Left ventricle myocardium superior (tissue), 1 donor: Measurements from ENCODE around the gene ELMO1. TPM values are rescaled to one million over a fixed set of nuclear protein-coding genes. Genes with fewer than 3 reads are reported as not detected.
A peak's percentile ranks its signal among the peaks of the same experiment; 100 is the strongest.

Source experiments
- ATAC-seq: fragments of 200-7000 bp; cut with Tn5 transposase; one replicate; pipeline ENCODE4 v1.9.1; 2020; ENCODE audit warnings: mild to moderate bottlenecking, moderate library complexity
- DNase-seq: peaks from one replicate; pipeline ENCODE4 v3.0.0-alpha.2; 2020
- intact Hi-C: fragments of 100-400 bp; cut with micrococcal nuclease; formaldehyde crosslinking; loops from one replicate; pipeline ENCODE4 v1.11.0; 2022
- total RNA-seq: library from RNA; stranded (reverse); fragmentation: NEBNext Ultra II Directional; extraction: Animal tissue kit (Norgen Biotek cat#: 25700); gene quantifications from one replicate; pipeline ENCODE4 v1.2.1, GENCODE V29; 2021
- donor health status: DM: no; HTN: yes; CAD: no; lungs with severe emphysema.

ELMO1 gene
- total RNA-seq, 1 donor from 2014 or later, result 13.0 TPM

DNA sequence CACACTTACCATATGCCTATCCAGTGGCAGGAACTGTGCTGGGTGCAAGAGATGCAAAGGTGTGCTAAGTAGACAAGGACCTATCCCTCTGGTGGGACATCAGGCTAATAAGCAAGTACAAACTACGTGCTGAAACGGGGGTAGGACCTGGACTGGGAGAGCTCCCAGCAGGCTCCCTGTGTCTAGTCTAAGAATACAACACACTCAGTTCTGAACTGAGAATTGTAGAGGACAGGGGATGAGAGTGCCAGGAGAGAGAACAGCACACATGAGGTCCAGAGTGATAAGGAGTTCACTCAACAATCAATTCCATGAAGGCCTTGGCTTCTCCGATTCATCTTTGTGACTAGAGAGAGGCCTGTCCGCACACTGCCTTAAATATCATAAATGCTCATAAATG is 253.7 kb downstream of the ELMO1 start:
- peak; percentile 62 for ATAC-seq
- intact Hi-C loops, result no loop called here
- DNase-seq, result no peak

DNA sequence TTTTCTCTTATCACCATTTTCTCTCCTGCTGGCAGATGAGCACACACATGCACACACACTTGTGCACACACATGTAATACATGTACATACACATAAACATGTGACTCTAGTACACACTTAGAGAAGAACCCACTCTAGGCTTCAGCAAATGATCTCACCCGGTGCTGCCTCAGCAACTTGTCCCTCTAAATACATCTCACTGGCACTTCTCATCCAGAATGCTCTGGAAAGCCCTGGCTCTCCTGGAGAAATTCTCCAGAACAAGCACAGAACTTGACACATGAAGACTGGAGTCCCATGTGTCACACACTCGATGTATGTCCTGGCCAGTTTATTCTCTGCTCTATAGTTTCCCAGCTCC is 254.9 kb downstream of the ELMO1 start:
- no peak for DNase-seq
- intact Hi-C loops, result no loop called here
- ATAC-seq, result peak; percentile 58

DNA sequence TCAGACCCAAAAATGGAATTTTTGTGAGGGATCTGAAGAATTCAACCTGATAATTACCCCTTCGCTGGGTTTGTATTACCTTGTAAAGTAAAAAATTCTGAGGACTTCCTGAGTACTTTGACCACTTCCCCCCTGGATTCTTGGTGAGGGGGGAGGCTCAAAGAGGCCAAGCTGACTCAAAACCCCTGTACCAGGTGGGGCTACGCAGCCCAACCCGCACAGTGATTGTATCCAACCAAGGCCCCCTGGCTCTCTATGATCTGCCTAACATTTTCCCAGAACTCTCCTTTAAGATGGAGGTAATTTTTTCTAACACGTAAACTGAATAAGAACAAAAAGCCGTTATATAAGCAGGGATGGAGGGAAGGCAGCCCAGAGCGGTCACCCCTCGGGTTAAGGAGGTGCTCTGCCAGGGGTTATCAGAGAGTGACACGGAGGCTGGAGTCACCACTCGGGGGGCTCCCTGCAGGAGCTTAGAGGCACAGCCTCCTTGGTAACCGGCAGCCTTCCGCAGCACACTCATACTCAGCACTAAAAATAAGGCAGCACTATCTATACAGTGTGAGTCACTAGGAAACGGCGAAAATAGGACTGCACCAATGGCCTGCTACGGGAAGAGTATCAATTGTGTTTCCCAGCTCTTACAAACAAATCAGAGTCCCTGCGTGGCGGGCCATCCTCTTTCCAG is 255.4 kb downstream of the ELMO1 start:
- peak; percentile 95 for ATAC-seq
- DNase-seq, result no peak
- intact Hi-C loops, result no loop called here

DNA sequence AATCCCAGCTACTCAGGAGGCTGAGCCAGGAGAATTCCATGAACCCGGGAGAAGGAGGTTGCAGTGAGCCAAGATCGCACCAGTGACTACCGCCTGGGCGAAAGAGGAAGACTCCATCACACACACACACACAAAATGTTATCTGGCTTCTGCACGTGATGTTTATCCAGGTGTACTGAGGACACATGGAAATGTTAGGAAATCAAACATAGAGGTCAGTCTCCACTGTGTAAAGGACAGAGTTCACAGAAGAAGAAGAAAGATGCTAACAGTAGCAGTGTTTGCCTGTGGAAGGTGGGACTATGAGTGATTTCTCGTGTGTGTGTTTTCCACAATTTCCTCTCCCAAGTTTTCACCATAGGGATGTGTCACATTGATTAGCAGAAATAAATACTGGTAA is 256.9 kb downstream of the ELMO1 start:
- DNase-seq, result no peak
- no peak for ATAC-seq
- intact Hi-C loops, result no loop called here

DNA sequence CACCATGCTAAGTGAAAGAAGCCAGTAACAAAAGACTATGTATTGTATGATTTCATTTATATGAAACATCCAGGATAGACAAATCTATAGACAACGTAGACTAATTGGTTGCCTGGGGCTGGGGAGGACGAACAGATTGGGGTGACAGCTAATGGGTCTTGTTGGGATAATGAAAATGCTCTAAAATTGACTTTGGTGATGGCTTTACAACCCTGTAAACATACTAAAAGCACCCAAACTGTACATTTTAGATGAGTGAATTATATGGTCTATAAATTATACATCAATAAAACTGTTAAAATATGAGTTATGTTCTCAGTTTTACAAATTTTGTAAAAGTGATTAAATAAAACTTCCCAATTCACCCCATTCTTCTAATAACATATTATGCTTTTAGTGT is 261.5 kb downstream of the ELMO1 start:
- intact Hi-C loops, result loop anchor here (10.0 kb wide), 1 partner anchor 702 kb away; no protein-coding TSS in a partner anchor
- ATAC-seq (no peak), DNase-seq (no peak)

DNA sequence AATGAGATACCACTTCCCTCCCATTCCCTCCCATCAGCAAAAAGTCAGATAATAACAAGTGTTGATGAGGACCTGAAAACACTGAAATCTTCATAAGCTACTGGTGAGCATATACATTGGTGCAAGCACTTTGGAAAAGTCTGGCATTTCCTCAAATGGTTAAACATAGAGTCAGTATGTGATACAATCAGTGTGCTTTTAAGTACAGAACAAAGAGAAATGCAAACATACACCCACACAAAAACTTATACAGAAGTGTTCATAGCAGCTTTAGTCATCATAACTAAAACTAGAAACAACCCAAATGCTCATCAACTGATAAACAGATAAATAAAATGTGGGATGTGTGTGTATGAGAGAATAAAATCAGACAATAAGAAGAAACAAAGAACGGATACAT is 261.9 kb downstream of the ELMO1 start:
- ATAC-seq (no peak), DNase-seq (no peak)
- intact Hi-C loops, result loop anchor here (10.0 kb wide), 1 partner anchor 702 kb away; no protein-coding TSS in a partner anchor

DNA sequence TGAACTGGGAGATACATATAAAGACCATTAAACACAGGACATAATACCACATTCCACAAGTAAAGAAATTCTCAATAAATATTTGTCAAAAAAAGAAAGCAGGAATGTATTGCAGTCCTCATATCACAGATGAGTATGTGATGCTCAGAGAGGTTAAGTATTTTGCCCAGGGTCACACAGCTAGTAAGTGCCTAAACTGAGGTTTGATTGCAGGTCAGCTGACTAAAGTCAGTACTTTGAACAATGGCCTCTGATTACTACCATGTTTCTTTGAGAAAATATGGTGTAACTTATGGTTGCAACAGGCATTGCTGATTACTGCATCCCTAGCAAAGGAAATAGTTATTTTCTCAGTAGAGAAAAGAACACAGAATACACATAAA is 267.1 kb downstream of the ELMO1 start:
- ATAC-seq (no peak), DNase-seq (no peak)
- intact Hi-C loops, result loop anchor here (5.0 to 10.0 kb wide), 3 partner anchors 194 to 697 kb away; no protein-coding TSS in a partner anchor

DNA sequence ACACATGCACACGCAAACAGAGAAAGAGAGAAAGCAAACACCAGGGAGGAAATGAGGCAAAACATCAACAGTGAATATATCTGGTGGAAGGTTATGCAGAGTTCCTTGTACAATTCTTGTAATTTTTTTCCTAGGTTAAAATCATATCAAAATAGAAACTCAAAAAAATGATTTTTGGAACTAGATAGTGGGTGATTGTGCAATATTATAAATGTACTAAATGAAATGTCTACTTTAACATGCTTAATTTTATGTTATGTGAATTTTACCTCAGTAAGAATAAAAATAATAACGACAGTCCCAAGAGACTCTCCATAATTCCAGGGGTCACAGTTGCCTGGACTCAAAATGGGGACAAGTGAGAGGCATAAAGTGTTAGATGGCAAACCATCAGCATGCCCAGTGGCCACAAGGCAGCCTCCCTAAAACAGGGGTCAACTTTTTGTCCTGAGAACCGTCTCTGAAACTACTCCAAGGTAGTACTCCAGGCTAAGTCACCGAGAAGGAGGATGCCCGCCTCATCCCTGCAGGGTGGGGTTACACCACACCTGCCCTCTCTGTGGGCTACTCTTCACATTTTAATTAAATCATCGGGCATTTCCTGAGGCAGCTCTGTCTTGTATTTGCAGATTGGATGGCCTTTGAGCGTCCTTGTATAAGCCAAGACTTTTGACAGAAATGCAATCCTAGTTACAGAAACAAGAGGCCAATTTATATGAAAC is 267.7 kb downstream of the ELMO1 start:
- no peak for ATAC-seq
- DNase-seq, result no peak
- intact Hi-C loops, result loop anchor here (5.0 to 10.0 kb wide), 3 partner anchors 194 to 696 kb away; no protein-coding TSS in a partner anchor

DNA sequence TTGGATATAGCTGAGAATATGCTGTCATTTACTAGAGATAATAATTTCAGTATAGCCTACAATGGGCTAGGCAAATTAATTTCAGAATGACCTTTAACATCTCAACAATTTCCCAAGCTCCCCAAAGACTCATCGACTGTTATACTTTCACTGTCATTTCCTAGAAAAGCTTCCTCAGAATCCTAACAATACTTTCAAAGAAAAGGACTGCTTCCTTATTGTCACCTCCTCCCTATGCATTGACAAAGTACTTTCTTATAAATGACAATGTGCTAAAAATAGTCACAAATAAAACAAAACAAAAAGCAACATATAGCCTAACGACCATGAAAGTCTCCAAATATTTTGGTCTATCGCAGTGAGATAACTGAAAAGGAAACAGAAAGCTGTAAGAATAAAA is 272.6 kb downstream of the ELMO1 start:
- ATAC-seq (no peak), DNase-seq (no peak)
- intact Hi-C loops, result no loop called here

DNA sequence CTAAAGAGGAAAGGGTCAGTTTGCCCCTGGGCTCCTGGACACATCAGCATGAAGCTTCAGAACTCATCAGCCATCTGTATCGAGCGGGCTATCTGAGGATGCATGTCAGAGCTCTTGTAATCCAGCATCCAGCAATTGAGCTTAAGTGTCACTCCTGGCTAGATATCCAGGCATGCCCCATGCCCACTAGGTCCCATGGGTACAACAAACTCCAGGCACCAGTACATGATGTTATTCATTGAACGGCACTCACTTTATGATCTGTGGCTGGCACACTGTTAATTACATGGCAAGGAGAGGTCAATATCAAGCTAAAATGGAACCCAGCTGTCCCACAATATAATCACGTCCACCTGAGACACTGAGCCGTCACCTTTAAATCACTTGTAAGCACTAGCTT is 274.2 kb downstream of the ELMO1 start:
- DNase-seq, result no peak
- intact Hi-C loops, result no loop called here
- no peak for ATAC-seq

DNA sequence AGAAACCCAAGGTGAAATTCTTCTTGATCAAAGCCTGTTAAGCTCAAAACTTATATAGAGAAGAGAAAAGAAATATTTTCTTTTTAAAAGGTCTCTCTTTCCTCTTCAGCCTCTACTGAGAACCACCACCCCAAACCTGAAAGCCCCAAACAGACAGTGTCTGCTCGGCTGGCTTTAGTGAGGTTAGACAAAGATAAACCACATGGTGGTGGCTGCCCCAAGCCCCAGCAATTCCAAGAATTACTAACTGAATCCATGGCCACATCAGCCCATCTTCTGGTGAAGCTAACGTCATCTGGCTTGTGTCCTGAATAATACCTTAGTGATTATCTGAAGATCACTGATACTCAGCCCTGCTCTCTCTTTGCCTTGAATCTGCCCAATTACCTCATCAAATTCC is 275.0 kb downstream of the ELMO1 start:
- intact Hi-C loops, result no loop called here
- DNase-seq, result no peak
- no peak for ATAC-seq

DNA sequence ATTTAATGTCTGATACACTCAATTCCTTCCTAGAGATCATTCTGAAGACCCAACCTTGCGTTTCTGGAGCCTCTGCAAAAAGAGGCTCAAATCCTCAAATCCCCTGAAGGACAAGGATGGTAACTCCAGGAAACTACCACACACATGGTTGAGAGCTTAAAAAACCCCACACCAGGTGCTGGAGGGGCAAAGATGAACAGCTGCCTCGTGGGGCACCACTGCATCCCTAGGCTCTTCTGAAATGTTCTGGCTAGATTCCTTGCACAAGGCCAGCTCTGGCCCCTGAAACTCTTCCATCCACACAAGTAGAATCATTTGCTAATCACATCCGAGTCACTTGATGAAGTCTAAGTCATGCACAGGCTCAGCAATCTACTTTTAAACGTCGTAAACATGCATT is 286.6 kb downstream of the ELMO1 start:
- intact Hi-C loops, result no loop called here
- ATAC-seq, result no peak
- no peak for DNase-seq

DNA sequence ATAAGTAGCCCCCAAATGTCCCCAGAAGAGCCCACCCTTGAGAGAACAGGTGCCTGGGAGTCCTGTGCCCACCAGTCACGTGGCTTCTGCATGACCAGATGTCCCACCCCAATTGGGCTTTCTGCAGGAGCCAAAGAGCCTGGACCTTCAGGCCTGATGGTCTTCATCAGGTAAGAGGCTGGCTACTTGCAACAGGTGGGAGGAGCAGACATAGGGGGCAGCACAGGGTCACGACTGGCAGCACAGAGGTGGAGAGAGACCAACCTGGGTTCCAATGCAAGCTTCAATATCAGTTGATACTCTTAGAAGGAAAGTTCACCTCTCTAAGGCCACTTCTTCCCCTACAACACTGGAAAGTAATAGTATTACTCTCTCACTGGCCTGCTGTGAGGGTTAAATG is 288.0 kb downstream of the ELMO1 start:
- DNase-seq, result no peak
- intact Hi-C loops, result no loop called here

DNA sequence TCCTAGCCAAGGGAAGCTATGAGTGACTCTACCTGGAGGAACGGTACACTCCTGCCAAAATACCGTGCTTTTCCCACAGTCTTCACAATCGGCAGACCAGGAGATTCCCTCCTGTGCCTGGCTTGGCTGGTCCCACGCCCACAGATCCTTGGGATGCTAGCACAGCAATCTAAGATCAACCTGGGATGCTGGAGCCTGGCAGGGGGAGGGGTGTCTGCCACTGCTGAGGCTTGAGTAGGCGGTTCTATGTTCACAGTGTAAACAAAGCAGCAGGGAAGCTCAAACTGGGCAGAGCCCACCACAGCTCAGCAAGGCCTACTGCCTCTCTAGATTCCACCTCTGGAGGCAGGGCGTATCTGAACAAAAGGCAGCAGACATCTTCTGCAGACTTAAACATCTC is 295.3 kb downstream of the ELMO1 start:
- DNase-seq (no peak), ATAC-seq (no peak)
- intact Hi-C loops, result no loop called here

More for the DNA sequence above, 288.0 kb downstream of the ELMO1 start:
- ATAC-seq, result no peak

DNA sequence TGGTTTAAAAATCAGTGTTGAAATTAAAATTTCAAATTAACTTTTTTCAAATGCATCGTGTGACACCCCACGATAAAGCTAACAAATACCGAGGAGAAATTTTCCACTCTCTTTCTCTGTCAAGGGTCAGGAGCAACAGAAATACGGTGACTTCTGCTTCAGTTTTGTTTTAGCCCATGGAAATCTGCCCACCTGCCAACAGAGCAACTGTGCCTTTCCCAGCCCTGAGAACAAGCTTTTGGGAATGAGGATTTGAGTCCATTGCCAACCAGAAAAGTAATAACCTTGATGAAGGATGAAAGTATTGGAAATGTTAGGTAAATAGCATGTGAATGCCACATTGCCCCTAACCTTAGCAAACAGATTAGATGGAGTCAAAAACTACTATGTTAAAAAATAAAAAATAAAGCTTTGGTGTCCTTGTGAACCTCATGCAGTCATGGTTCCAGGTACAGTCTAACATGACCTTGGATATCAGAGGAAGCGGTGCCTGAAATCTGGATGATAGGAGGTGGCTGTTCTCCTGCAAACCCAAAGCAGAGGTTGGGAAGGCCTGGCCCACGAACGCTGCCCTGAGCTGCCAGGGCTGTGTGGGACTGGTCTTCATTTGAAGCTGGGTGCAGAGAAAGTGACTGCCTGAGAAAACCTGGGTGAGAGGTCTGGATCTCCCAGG is 296.8 kb downstream of the ELMO1 start:
- no peak for ATAC-seq
- intact Hi-C loops, result no loop called here
- no peak for DNase-seq

DNA sequence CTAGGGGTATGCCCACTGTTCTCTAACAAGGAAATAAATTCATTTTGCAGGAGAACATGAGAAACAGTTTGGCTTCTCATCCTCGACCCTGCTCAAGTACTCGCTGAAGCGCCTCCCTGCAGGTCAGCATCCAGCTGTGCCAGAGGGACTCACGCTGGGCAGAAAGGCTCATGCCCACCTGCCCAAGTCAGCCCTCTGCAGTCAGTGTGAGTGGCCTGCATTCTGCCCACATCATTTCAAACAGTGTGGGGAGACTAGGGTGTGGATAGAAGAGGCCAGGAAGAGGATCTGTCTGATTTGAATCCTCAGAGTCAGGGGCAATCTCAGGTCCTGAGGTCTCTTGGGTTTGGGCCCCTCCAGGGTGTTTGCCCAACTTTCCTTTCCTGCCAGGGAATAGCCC is 297.8 kb downstream of the ELMO1 start:
- no peak for ATAC-seq
- DNase-seq, result no peak
- intact Hi-C loops, result no loop called here

DNA sequence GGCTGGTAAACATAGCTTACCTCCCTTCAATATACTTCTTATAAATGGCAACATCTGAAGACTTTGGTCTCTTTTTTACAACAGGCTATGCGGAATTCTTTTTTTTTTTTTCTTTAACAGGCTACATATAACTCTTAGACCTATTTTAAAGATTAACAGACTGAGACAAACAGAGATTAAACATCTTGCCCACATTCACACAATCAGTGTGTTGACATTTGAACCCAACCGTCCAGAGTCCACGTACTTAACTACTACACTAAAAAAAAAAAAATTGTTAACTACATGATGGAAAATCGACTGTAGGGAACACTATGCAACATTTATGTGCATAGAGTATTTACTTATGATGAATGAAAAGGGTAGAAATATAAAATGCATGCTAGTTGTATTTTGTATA is 298.5 kb downstream of the ELMO1 start:
- ATAC-seq (no peak), DNase-seq (no peak)
- intact Hi-C loops, result no loop called here

DNA sequence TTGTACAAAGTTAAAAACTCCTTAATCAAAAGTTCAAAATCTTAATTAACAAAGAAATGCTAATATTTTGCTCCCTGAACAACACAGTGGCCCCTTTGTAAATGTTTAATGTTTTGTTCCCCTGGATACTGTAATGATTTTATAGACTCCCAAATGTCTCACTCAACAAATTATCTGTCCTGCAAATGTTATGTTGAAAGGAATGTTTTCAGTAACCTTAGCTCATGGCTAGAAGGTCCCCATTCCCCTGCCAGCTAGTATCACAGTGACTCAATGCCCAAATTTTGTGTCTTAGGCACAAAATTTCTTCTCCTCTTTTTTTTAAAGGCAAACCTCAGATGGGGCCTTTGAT is 298.9 kb downstream of the ELMO1 start:
- DNase-seq (no peak), ATAC-seq (no peak)
- intact Hi-C loops, result no loop called here

DNA sequence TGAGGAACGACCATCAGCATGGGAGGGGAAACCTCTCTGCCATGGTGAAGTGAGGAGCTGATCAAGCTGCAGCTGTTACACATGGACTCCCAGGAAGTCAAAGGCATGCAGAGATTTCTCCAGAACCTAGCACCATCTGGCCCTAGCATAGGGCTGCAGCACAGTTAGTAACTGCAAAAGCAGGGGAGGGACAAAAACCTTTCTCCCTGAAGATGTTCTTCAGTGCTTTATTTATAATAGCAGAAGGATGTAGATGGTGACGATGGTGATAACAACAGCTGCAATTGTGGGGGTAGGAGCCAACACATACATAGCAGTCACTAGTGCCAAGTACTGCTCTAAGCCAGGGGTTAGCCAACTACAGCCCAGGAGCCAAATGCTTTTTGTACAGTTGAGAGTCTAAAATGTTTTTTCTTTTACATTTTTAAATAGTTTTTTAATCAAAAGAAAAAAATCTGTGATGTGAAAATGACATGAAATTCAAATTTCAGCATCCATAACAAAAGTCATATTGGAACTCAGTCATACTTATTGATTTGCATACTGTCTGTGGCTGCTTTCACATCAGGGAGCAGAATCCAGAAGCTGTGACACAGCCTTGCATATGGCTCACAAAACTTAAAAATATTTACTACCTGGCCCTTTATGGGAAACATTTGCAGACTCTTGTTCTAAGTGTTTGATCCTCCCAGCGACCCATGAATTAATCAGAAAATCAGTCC is 299.5 kb downstream of the ELMO1 start:
- intact Hi-C loops, result no loop called here
- ATAC-seq (peak; percentile 30), DNase-seq (no peak)

DNA sequence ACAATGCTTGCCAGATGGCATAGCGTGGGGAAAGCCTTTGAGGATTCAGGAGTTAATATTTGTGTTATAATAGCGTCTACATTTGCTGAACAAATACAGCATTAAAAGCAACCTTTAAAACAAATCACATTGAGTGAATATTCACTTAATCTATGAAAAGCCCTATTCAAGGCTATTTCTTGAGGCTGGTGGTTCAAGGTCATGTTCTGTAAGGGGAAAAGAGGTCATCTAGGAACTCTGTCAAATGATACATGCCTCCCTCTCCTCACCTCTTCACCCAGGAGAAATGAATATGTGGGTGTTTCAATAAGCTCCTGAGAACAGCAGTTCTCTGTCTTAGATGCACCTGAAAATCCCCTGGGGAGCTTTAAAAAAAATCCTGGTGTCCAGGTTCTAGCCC is 303.0 kb downstream of the ELMO1 start:
- intact Hi-C loops, result no loop called here
- ATAC-seq (no peak), DNase-seq (no peak)
